ENCODE measurements around the gene WNK2.

DNA sequence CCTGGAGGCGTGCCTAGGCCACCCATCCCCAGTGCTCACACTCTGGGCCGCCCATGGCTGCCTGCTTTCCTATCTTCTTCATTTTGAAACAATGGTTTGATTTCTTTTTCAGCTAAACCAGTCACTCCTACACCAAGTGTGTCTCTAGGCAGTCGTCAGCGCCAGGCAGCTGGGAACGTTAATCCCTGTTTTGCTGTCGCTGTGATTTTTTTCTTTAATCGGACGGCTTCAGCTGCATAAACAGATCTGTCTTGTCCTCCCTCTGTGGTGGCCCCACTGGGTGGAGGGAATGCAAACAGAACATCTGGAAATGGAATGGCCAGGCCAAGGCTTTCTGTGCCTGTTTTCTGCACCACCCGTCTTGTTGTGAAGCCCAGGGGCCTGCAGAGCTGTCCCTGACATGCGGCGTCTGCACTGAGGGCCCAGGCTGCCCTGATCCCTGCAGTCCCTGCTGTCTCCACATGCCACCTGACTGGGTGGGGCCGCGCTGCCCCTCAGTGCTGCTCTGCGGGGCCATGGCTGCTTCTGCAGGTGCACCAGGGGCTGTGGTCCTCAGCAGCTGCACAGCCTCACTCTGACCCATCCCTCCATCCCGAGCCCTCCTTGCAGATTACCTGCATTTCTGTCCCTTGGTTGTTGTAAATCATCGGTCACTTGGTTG, 51.5 kb downstream of the WNK2 start:
- TF ChIP-seq, protein P1, sequence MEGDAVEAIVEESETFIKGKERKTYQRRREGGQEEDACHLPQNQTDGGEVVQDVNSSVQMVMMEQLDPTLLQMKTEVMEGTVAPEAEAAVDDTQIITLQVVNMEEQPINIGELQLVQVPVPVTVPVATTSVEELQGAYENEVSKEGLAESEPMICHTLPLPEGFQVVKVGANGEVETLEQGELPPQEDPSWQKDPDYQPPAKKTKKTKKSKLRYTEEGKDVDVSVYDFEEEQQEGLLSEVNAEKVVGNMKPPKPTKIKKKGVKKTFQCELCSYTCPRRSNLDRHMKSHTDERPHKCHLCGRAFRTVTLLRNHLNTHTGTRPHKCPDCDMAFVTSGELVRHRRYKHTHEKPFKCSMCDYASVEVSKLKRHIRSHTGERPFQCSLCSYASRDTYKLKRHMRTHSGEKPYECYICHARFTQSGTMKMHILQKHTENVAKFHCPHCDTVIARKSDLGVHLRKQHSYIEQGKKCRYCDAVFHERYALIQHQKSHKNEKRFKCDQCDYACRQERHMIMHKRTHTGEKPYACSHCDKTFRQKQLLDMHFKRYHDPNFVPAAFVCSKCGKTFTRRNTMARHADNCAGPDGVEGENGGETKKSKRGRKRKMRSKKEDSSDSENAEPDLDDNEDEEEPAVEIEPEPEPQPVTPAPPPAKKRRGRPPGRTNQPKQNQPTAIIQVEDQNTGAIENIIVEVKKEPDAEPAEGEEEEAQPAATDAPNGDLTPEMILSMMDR (IDR thresholded peaks at IDR 0.05), result no peak
- TF ChIP-seq POLR2A (IDR thresholded peaks at IDR 0.05), result no peak

All from adrenal gland (tissue), 5 donors.